MM.1S (cell line): ENCODE measurements around the gene ACAD11.

Experiments used
- EZH2 ChIP-seq: fragments of 300-600 bp; sonication (generic); optimal IDR thresholded peaks from 2 replicates; pipeline ENCODE3; 2017; ENCODE audit warnings: low read depth, mild to moderate bottlenecking, antibody characterized with exemption, low read length, mixed read lengths
- TF ChIP-seq, protein P1 (sequence below): fragments of 300-600 bp; sonication (generic); IDR thresholded peaks from 2 replicates; pipeline ENCODE4 v1.5.1; 2016; ENCODE audit warnings: antibody characterized with exemption, low read length, mixed read lengths

- TF ChIP-seq EZH2: no peak
- TF ChIP-seq, protein P1, sequence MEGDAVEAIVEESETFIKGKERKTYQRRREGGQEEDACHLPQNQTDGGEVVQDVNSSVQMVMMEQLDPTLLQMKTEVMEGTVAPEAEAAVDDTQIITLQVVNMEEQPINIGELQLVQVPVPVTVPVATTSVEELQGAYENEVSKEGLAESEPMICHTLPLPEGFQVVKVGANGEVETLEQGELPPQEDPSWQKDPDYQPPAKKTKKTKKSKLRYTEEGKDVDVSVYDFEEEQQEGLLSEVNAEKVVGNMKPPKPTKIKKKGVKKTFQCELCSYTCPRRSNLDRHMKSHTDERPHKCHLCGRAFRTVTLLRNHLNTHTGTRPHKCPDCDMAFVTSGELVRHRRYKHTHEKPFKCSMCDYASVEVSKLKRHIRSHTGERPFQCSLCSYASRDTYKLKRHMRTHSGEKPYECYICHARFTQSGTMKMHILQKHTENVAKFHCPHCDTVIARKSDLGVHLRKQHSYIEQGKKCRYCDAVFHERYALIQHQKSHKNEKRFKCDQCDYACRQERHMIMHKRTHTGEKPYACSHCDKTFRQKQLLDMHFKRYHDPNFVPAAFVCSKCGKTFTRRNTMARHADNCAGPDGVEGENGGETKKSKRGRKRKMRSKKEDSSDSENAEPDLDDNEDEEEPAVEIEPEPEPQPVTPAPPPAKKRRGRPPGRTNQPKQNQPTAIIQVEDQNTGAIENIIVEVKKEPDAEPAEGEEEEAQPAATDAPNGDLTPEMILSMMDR: no peak
These were observed 137.3 kb downstream of the ACAD11 start for GRCh38 chr3:132522353-132522752.
